Loucy (cell line): Measurements from ENCODE around the gene EBP.

Source experiments
- EZH2phosphoT487 ChIP-seq: fragments of 200-600 bp; IDR thresholded peaks from 2 replicates; pipeline ENCODE4 v1.6.1; 2018; ENCODE audit warnings: antibody characterized with exemption, mild to moderate bottlenecking, moderate library complexity, borderline replicate concordance
- TF ChIP-seq, protein P1 (sequence below): fragments of 200-600 bp; sonication (generic); conservative IDR thresholded peaks from 2 replicates; pipeline ENCODE4 v1.5.1; 2014; ENCODE audit warnings: mild to moderate bottlenecking, antibody characterized with exemption, low read length

DNA sequence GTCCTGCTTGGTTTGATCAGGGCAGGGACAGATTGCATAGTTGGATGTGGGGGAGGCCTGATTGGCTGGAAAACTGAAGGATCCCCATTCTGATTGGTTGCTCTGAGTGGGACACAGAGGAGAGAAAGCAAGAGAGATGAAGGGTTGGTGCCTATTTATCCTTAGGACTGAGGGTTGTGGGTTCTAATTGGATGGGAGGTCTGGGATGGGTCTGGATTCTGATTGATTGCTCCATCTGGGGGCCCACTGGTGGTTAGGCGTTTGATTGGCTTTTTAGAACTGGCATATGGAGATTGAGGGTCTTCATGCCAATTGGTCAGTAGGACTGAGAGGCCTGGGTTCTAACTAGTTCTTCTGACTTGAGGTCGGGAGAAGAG lies 644 bp upstream of the EBP start:
- TF ChIP-seq, protein P1, sequence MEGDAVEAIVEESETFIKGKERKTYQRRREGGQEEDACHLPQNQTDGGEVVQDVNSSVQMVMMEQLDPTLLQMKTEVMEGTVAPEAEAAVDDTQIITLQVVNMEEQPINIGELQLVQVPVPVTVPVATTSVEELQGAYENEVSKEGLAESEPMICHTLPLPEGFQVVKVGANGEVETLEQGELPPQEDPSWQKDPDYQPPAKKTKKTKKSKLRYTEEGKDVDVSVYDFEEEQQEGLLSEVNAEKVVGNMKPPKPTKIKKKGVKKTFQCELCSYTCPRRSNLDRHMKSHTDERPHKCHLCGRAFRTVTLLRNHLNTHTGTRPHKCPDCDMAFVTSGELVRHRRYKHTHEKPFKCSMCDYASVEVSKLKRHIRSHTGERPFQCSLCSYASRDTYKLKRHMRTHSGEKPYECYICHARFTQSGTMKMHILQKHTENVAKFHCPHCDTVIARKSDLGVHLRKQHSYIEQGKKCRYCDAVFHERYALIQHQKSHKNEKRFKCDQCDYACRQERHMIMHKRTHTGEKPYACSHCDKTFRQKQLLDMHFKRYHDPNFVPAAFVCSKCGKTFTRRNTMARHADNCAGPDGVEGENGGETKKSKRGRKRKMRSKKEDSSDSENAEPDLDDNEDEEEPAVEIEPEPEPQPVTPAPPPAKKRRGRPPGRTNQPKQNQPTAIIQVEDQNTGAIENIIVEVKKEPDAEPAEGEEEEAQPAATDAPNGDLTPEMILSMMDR = no peak
- no peak for TF ChIP-seq EZH2phosphoT487
